GM10248 (cell line): ENCODE measurements around the gene HIF1A.

Experiments used
- CTCF ChIA-PET: fragments of 300-600 bp; sonication (Branson Sonifier 250); formaldehyde crosslinking; extraction: SDS; loops from one replicate; lab custom pipeline; 2021; ENCODE audit warnings: antibody characterized with exemption; lab: Yijun Ruan, JAX
- POLR2A ChIA-PET: fragments of 350-650 bp; sonication (Branson Sonifier 250); formaldehyde crosslinking; extraction: SDS; loops from one replicate; lab custom pipeline; 2020; ENCODE audit warnings: antibody characterized with exemption; lab: Yijun Ruan, JAX
- DNase-seq: peaks from one replicate; pipeline ENCODE4 v3.0.0; 2012; ENCODE audit errors: extremely low spot score
- TF ChIP-seq, protein P1 (sequence below): IDR thresholded peaks from 2 replicates; pipeline ENCODE4 v1.5.1; 2012; ENCODE audit warnings: mild to moderate bottlenecking, low read depth; ENCODE audit errors: extremely low read depth, missing control alignments, control extremely low read depth

The HIF1A gene

DNA sequence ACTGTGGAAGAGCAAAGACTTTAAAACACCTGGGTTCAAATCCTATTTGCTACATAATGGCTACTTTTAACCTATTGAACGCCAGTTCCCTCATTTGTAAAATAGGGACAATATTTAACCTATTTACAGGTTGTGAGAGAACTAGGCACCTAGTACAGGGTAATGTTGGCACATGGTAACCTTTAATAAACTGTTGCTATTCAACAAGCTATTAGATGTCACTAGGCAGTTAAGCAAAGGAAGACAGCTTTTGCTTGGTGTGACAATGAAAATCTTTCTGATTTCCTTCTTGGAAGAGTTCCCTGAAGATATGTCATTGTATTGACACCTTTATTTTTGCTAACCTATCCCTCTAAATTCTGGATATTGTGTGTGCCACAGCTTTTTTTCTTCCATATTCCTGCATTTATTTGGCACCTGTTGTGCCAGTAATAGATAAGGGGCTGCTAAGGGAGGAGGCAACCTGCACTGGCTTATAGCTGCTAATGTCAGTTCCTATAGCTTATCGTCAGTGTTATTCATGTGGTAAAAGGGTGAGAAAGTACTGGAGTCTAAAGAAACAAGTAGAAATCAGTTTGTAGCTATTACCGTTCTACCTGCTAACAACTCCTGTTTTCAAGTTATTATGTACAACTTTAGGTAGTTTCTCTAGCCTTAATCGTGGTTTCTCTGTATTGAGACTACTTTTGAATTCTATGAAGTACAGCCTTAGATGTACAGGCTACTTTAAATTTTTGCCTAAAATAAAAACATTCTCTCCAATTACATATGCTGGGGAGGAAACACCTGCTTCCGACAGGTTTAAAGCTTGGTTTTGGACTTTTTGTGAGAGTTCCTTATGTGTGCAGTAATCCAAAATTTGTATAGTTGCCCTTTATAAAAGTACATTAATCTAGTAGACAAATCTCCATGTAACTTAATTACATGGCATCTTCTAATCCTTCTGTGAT, 24.3 kb downstream of the HIF1A start:
- DNase-seq: no peak
- POLR2A ChIA-PET: interaction anchor here (1.0 to 1.7 kb wide), 3 partner anchors 14 to 30 kb away, joined by 3 to 5 read pairs (median 4); partner anchors contain the start of gene HIF1A
- CTCF ChIA-PET: interaction anchor here (0.7 to 3.2 kb wide), 11 partner anchors 9 to 244 kb away, joined by 3 to 16 read pairs (median 4); partner anchors contain the start of gene SNAPC1
- TF ChIP-seq, protein P1, sequence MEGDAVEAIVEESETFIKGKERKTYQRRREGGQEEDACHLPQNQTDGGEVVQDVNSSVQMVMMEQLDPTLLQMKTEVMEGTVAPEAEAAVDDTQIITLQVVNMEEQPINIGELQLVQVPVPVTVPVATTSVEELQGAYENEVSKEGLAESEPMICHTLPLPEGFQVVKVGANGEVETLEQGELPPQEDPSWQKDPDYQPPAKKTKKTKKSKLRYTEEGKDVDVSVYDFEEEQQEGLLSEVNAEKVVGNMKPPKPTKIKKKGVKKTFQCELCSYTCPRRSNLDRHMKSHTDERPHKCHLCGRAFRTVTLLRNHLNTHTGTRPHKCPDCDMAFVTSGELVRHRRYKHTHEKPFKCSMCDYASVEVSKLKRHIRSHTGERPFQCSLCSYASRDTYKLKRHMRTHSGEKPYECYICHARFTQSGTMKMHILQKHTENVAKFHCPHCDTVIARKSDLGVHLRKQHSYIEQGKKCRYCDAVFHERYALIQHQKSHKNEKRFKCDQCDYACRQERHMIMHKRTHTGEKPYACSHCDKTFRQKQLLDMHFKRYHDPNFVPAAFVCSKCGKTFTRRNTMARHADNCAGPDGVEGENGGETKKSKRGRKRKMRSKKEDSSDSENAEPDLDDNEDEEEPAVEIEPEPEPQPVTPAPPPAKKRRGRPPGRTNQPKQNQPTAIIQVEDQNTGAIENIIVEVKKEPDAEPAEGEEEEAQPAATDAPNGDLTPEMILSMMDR: no peak

DNA sequence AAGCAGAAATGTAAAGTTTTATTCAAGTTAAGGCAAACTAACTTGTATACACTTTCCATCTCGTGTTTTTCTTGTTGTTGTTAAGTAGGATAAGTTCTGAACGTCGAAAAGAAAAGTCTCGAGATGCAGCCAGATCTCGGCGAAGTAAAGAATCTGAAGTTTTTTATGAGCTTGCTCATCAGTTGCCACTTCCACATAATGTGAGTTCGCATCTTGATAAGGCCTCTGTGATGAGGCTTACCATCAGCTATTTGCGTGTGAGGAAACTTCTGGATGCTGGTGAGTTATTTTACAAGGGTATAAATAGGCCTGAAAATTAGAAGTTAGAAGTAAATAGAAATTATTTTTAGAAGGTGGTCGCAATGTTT, 25.0 kb downstream of the HIF1A start:
- TF ChIP-seq, protein P1: no peak
- POLR2A ChIA-PET: interaction anchor here (1.0 to 1.7 kb wide), 3 partner anchors 14 to 29 kb away, joined by 3 to 5 read pairs (median 4); partner anchors contain the start of gene HIF1A
- CTCF ChIA-PET: interaction anchor here (0.8 to 3.2 kb wide), 6 partner anchors 13 to 244 kb away, joined by 3 to 16 read pairs (median 6); no protein-coding TSS in a partner anchor
- no peak for DNase-seq

DNA sequence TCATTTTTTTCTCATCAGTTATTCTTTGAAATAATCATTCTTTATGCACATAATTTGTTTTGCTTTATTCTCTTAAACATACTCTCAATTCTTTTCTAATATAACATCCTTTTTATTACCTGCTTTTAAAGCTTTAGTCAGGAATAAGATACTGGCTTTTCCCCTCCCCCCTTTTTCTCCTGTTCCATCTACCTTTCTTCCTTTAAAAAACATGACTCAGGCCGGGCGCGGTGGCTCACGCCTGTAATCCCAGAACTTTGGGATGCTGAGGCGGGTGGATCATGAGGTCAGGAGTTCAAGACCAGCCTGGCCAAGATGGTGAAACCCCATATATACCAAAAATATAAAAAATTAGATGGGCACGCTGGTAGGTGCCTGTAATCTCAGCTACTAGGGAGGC, 25.4 kb downstream of the HIF1A start:
- DNase-seq: no peak
- TF ChIP-seq, protein P1: no peak
- ChIA-PET POLR2A (interaction anchor here (1.0 to 1.5 kb wide), 2 partner anchors 26 to 28 kb away, joined by 3 to 4 read pairs; partner anchors contain the start of gene HIF1A), CTCF (interaction anchor here (1.4 to 3.2 kb wide), 4 partner anchors 14 to 245 kb away, joined by 4 to 16 read pairs (median 6); no protein-coding TSS in a partner anchor)

DNA sequence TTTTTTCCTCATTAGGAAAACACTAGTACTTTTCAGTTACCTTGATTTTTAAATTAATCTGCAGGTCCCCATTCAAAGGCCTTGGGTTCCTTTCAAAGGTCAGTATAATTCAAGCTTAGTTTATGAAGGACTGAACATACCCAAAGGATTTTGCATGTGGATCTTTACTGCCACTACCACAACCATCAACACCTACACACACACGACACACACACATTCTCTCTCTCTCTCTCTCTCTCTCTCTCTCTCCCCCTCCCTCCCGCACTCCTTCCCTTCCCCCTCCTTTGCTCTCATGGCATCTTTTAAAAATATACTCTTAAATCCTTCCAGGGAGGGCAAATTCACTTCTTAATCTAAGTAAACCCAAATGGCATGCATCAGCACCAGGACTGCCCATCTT, 28.8 kb downstream of the HIF1A start:
- DNase-seq: no peak
- TF ChIP-seq, protein P1: no peak
- ChIA-PET POLR2A (no interaction called here), CTCF (interaction anchor here (1.2 to 2.8 kb wide), 2 partner anchors 9 to 15 kb away, joined by 3 to 8 read pairs; no protein-coding TSS in a partner anchor)

DNA sequence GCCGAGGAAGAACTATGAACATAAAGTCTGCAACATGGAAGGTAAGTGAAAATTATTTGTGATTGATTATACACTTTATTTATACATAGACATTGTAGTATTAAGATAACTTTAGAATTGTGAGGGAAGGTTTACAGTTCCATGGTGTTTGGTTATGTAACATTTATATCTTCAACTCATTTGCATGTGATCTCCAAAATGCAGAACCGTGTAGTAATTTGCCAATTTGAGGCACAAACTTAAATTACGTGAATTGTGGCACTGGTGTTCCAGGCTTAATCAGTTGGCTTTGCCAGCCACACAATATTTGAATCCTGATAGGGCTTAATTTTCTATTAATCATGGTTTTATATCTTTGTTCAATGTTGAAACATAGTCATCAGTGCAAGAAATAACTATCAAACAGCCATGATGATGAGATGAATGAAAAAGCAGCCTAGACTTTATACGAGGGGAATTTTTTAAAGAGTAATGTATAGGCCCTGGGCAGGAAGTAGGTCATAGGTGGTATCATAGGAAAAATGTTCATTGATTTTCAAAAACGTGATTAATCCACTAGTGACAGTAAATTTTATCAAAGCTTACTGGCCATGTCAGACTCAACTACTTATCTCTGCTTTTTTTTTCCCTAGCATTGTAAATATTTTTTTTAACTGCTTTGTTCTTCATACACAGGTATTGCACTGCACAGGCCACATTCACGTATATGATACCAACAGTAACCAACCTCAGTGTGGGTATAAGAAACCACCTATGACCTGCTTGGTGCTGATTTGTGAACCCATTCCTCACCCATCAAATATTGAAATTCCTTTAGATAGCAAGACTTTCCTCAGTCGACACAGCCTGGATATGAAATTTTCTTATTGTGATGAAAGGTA, 31.7 kb downstream of the HIF1A start:
- ChIA-PET POLR2A (no interaction called here), CTCF (interaction anchor here (1.4 to 3.4 kb wide), 5 partner anchors 12 to 47 kb away, joined by 4 to 13 read pairs (median 6); no protein-coding TSS in a partner anchor)
- TF ChIP-seq, protein P1: no peak
- no peak for DNase-seq
